Ammon's horn (tissue), 1 donor: ENCODE measurements around the gene AKAP8L.
A peak's percentile ranks its signal among the peaks of the same experiment; 100 is the strongest.
"Not testable (repeated sequence)": the region's sequence is repeated elsewhere in the genome, so short reads cannot be mapped to it uniquely, and the experiment has no call there.

Source experiments
- DNase-seq: peaks from one replicate; pipeline ENCODE4 v3.0.0-alpha.2; 2016; ENCODE audit warnings: low spot score

Gene AKAP8L

DNA sequence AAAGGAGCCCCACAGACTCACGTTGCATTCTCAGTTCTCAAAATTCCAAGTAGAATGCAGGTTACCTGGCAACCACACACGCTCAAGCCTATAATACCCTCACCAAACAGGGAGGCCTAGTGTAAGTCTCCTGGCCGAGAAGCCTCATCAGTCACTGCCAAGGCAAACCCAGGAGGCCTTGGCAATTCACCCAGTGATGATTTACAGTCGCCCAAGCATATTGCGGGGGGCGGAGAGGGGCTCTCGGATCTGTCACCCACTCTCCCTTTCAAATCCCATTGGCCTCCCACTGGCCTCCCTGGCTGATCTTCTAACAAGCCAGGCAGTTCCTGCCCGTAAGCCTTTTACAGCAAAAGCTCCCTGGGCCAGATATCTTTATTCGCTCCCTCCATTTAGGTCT lies 1.1 kb downstream of the AKAP8L start:
- no peak for DNase-seq

GRCh38 chr19:15412832-15413231 lies 6.0 kb downstream of the AKAP8L start:
- no peak for DNase-seq

GRCh38 chr19:15411351-15411750 lies 7.4 kb downstream of the AKAP8L start:
- not testable (repeated sequence) for DNase-seq

- peak; percentile 64 for DNase-seq
Measured at GRCh38 chr19:15404780-15405211, 14.0 kb downstream of the AKAP8L start.

- DNase-seq: no peak
Measured at GRCh38 chr19:15404097-15404779, 14.6 kb downstream of the AKAP8L start.

GRCh38 chr19:15403151-15403531 lies 15.6 kb downstream of the AKAP8L start:
- DNase-seq: no peak

DNA sequence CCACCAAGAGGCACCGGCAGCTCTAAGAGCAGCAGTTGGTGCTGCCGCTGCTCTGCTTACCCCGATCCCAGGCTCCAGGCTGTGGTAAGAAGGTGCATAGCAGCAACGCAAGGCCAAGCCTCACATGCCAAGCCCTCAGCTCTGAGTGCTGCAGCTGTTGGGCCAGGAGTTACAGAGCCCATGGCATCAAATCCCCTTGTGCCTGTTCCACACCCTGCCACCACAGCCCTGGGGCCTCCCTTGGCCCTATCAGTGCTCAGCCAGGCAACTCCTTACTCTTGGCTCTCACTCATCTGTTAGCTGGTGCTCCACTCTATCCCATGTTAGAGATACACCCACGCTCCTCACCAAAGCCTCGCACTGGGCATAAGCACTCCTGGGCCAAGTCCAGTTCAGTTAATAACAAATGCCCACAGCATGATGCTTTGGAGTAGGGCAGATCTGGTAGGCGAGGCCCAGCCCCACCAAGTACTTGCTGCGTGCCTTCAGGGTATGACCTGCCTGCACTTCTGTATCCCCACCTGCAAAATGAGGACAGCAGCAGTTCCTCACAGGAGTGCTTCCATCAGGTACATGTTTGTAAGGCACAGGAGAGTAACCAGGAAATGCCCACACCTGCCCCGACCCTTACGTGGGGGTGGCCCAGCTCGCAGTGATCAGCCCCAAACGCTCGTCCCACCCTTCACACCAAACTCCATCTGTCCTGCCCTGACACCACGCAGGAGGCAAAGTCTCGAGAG lies 16.2 kb downstream of the AKAP8L start:
- no peak for DNase-seq

DNA sequence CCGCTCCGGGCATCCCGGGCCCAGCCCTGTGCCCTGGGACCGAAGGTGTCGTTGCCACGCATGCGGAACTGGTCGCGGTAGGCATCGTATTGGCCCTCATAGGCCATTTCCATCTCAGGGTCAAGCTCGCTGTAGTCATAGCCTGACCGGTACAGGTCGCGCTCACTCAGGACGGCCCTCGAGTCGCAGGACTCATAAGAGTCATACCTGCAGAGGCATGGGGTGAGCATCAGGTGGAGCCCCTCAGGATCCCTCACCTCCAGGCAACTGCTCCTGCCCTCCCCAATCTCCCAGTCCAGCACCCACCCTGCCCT lies 17.4 kb downstream of the AKAP8L start:
- no peak for DNase-seq

- DNase-seq: no peak
Measured at GRCh38 chr19:15400521-15401396, 18.0 kb downstream of the AKAP8L start.

GRCh38 chr19:15399635-15400034 lies 19.2 kb downstream of the AKAP8L start:
- no peak for DNase-seq

GRCh38 chr19:15399234-15399515 lies 19.6 kb downstream of the AKAP8L start:
- no peak for DNase-seq

DNA sequence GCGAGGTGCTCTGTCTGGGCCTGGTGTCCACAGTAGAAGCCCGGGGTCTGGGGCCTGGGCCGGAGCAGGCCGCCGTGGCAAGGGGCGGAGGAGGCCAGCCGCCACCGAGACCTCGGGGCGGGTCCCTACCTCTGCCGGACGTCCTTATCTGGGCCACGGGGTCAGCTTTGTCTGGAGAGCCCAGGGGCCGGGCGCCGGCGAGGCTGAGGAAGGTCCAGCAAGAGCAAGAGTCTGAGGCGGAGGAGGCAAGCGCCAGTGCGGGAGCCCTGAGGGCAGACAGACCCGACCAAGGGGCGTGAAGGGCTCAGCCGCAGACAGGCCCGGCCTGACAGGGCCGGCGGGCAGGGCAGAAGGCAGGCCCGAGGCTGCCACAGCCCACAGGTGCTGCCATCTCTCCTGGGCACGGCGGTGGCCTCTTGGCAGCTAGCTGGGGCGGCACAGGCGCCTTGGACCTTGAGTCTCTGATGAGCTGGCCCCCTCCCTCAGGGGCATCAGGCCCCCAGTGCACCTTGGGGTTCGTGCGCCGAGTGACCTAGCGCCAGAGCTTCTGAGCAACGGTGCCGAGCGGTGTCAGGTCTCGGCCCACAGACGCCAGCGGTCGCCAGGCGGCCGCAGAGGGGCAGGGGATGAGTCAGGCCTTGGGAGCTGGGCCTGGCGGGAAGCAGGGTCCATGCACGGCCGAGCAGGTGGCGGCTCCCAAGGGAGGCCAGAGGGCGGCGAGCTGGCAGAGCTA lies 20.1 kb downstream of the AKAP8L start:
- no peak for DNase-seq

- DNase-seq: no peak
Measured at GRCh38 chr19:15397782-15398181, 21.0 kb downstream of the AKAP8L start.

DNA sequence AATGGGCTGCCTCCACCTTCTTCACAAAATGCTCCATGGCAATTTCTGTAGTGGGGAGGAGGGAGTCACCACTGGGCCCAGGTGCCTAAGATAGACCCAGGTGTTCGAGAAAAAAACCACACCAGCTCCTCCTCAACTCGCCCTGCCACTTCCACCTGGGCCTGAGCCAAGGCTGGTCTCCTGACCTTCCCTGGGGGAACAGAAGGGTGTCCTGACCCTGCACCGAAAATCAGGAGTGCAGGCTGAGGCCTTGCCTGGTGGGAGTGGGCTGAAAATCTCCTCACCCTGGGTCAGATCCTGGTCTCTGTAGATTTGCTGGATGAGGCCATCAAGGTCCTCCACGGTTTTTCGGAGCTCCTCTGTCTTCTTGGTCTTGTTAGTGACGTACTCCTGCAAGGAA lies 21.6 kb downstream of the AKAP8L start:
- DNase-seq: no peak

DNA sequence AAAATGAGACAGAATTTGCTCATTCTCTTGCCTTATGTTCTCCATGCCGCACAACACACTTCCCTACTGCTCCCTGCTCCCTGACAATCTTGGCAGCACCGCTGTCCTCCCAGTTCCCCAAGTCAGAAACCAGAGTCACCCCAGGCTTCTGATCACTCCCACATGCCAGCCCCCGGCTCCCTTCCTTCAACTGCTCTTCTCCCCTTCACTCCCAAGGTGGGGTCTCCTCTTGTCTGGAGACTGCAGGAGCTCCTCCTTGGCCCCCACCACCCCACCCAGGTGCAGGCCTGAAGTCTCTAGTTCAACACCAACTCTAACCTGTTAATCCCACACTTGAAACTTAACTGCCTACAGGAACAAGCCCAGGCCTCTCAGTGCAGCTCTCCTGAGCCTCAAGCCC lies 22.4 kb downstream of the AKAP8L start:
- no peak for DNase-seq

GRCh38 chr19:15395251-15395650 lies 23.5 kb downstream of the AKAP8L start:
- not testable (repeated sequence) for DNase-seq

DNA sequence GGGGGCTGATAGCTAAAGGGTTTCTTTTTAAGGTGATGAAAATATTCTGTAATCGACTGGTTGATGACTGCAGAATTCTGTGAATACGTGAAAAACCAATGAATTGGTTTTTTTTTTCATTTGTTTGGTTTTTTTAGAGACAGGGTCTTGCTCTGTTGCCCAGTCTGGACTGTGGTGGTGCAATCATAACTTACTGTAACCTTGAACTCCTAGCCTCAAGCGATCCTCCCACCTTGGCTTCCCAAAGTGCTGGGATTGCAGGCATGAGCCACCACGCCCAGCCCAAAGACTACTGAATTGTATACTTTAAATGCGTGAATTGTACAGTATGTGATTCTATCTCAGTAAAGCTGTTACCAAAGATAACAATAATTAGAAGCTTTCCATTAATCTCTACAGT lies 24.4 kb downstream of the AKAP8L start:
- DNase-seq: no peak

GRCh38 chr19:15393963-15394362 lies 24.8 kb downstream of the AKAP8L start:
- DNase-seq: no peak

DNA sequence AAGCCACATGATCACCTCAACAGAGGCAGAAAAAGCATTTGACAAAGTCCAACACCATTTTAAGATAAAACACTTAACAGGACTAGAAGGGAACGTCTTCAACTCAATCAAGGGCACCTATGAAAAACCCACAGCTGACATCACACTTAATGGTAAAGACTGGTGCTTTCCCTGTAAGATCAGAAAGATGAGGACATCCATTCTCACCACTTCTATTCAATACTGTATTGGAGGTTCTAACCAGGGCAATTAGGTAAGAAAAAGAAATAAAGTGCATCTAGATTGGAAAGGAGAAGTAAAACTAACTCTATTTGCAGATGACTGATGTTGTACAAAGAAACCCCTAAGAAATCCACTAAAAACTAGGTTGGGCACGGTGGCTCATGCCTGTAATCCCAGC lies 28.0 kb downstream of the AKAP8L start:
- DNase-seq: no peak

GRCh38 chr19:15381864-15382263 lies 36.9 kb downstream of the AKAP8L start:
- peak; percentile 62 for DNase-seq

DNA sequence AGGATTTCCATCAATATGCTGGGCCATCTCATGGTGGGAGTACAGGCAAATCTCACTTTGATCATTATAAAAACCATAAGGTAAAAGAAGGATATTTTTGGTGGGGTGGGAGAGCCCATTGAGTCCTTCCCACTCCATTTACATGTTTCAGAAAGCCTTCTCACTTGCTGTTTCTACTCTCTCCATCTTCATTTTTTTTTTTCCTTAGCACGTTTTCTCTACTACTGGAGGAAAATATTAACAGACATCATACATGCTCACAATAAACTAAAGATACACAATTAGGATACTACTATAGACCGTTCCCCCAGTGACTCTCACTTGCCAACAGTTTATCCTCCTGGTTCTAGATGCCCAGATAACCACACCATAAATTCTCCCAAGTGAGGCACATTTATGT lies 37.4 kb downstream of the AKAP8L start:
- no peak for DNase-seq

- DNase-seq: peak; percentile 38
Measured at GRCh38 chr19:15379999-15380647, 38.7 kb downstream of the AKAP8L start.
